Mesenchymal stem cell (in vitro differentiated cells and primary cell): ENCODE measurements around the gene CPNE7.

Source experiments
- DNase-seq: peaks from one replicate; pipeline ENCODE4 v3.0.0-alpha.2; 2013
- H2AFZ ChIP-seq: one replicate; pipeline ENCODE4 v1.6.1; 2013; ENCODE audit warnings: low read depth, mild to moderate bottlenecking, control low read depth, inconsistent platforms, low read length, moderate library complexity
- H2AK5ac ChIP-seq: 2 replicates; pipeline ENCODE4 v1.6.1; 2013; ENCODE audit warnings: low read length, moderate library complexity, mild to moderate bottlenecking, inconsistent platforms; ENCODE audit not compliant: severe bottlenecking
- H2BK120ac ChIP-seq: one replicate; pipeline ENCODE4 v1.6.1; 2013; ENCODE audit warnings: low read depth, mild to moderate bottlenecking, inconsistent platforms, low read length, moderate library complexity
- H2BK12ac ChIP-seq, 2 experiments: one replicate each; pipeline ENCODE4 v1.6.1; 2013; ENCODE audit warnings: inconsistent platforms in 2 of 2, low read length in 2 of 2, mild to moderate bottlenecking in 2 of 2, moderate library complexity in 2 of 2, control low read depth in 1 of 2
- H2BK15ac ChIP-seq: one replicate; pipeline ENCODE4 v1.6.1; 2013; ENCODE audit warnings: mild to moderate bottlenecking, low read depth, inconsistent platforms; ENCODE audit not compliant: poor library complexity, severe bottlenecking
- H2BK5ac ChIP-seq: 2 replicates; pipeline ENCODE4 v1.6.1; 2013; ENCODE audit warnings: low read depth, mild to moderate bottlenecking, low read length, control low read depth, inconsistent platforms; ENCODE audit not compliant: poor library complexity, severe bottlenecking
- H3K14ac ChIP-seq, 2 experiments: one replicate each; pipeline ENCODE4 v1.6.1; 2013; ENCODE audit warnings: inconsistent platforms in 2 of 2, low read length in 2 of 2, control low read depth in 1 of 2, mild to moderate bottlenecking in 1 of 2, moderate library complexity in 1 of 2
- H3K18ac ChIP-seq, 2 experiments: one replicate each; pipeline ENCODE4 v1.6.1; 2013; ENCODE audit warnings: inconsistent platforms in 2 of 2, low read length in 2 of 2, control low read depth in 1 of 2, low read depth in 1 of 2, mild to moderate bottlenecking in 1 of 2
- H3K23ac ChIP-seq, 2 experiments: one replicate each; pipeline ENCODE4 v1.6.1; 2013; ENCODE audit warnings: inconsistent platforms in 2 of 2, low read length in 2 of 2, mild to moderate bottlenecking in 2 of 2, moderate library complexity in 2 of 2, control low read depth in 1 of 2
- H3K27ac ChIP-seq: 2 replicates; pipeline ENCODE4 v1.5.1; 2013; ENCODE audit warnings: mild to moderate bottlenecking, moderate library complexity, low read length, control low read depth, inconsistent platforms; ENCODE audit not compliant: poor library complexity, severe bottlenecking
- H3K27me3 ChIP-seq, 2 experiments: 2 replicates each; pipeline versions ENCODE4 v1.6.1 to v1.7.0; 2013; ENCODE audit warnings: low read length in 2 of 2, mild to moderate bottlenecking in 2 of 2, moderate library complexity in 2 of 2, control low read depth in 1 of 2, inconsistent platforms in 1 of 2; ENCODE audit not compliant: control insufficient read depth in 1 of 2, insufficient read depth in 1 of 2
- H3K36me3 ChIP-seq, 2 experiments: 2 replicates each; pipeline versions ENCODE4 v1.6.1 to v1.7.0; 2013; ENCODE audit warnings: low read length in 2 of 2, control low read depth in 1 of 2, inconsistent platforms in 1 of 2, low read depth in 1 of 2, mild to moderate bottlenecking in 1 of 2; ENCODE audit not compliant: insufficient read depth in 2 of 2, control insufficient read depth in 1 of 2
- H3K4ac ChIP-seq, 2 experiments: one replicate each; pipeline ENCODE4 v1.6.1; 2013; ENCODE audit warnings: inconsistent platforms in 2 of 2, low read length in 2 of 2, mild to moderate bottlenecking in 2 of 2, moderate library complexity in 2 of 2, control low read depth in 1 of 2, low read depth in 1 of 2
- H3K4me1 ChIP-seq: 2 replicates; pipeline ENCODE4 v1.6.1; 2013; ENCODE audit warnings: low read depth, low read length, control low read depth; ENCODE audit not compliant: control insufficient read depth, insufficient read depth
- H3K4me2 ChIP-seq: 2 replicates; pipeline ENCODE4 v1.6.1; 2013; ENCODE audit warnings: low read length, mild to moderate bottlenecking, inconsistent platforms; ENCODE audit not compliant: poor library complexity, severe bottlenecking
- H3K4me3 ChIP-seq, 2 experiments: 2 replicates each; pipeline versions ENCODE4 v1.5.1 to v1.7.0; 2013; ENCODE audit warnings: low read length in 2 of 2, mild to moderate bottlenecking in 2 of 2, control low read depth in 1 of 2, low read depth in 1 of 2; ENCODE audit not compliant: insufficient read depth in 1 of 2
- H3K79me1 ChIP-seq: replicated peaks from 2 replicates; pipeline ENCODE4 v1.6.1; 2013; ENCODE audit warnings: mild to moderate bottlenecking, control low read depth, low read length, inconsistent platforms; ENCODE audit not compliant: poor library complexity, severe bottlenecking
- H3K9ac ChIP-seq: 2 replicates; pipeline ENCODE4 v1.7.0; 2013; ENCODE audit warnings: mild to moderate bottlenecking, low read length, moderate library complexity
- H3K9me3 ChIP-seq: 2 replicates; pipeline ENCODE4 v1.7.0; 2013; ENCODE audit warnings: mild to moderate bottlenecking, low read length; ENCODE audit not compliant: control insufficient read depth
- H4K8ac ChIP-seq: one replicate; pipeline ENCODE4 v1.6.1; 2013; ENCODE audit warnings: inconsistent platforms, mild to moderate bottlenecking, low read length, moderate library complexity
- H4K91ac ChIP-seq: one replicate; pipeline ENCODE4 v1.6.1; 2013; ENCODE audit warnings: mild to moderate bottlenecking, low read length, inconsistent platforms
- WGBS: methylation state at CpG from one replicate; pipeline ENCODE4 v1.1.7; 2013; ENCODE audit warnings: mixed read lengths; 5-methylcytosine and 5-hydroxymethylcytosine counted together

Gene CPNE7

DNA sequence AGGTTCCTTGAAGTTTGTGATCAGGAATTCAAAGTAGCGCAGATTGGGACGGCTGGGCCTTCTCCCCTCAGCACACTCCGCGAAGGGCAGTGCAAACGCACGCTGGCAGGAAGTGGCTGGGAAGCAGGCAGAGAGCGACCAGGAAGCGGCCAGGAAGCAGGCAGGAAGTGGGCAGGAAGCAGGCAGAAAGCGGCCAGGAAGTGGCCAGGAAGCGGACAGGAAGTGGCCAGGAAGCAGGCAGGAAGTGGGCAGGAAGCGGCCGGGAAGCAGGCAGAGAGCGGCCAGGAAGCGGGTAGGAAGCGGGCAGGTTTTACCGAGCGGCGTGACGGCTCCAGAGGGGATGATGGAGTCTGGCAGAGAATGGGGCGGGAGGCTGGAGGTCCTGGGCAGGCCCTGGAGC, 41.1 kb downstream of the CPNE7 start:
- Histone ChIP-seq H3K4me2 (no peak overlapping the region), H3K23ac (no peak overlapping the region), H3K9me3 (no peaks in the 10 kb centered on the region), H3K4me3 (no peak overlapping the region), H2BK5ac (no peak overlapping the region), H4K91ac (no peak overlapping the region), H3K36me3 (no peaks in the 10 kb centered on the region), H3K27ac (no peak overlapping the region), H3K18ac (no peak overlapping the region), H2BK12ac (no peak overlapping the region), H2BK120ac (no peak overlapping the region), H2AK5ac (no peak overlapping the region), H3K4me1 (peaks cover 22% of the 10 kb centered on the region), H3K9ac (no peak overlapping the region), H3K79me1 (no peaks in the 10 kb centered on the region), H3K27me3 (peaks cover 16 to 65% of the 10 kb centered on the region in 2 experiments), H4K8ac (no peak overlapping the region), H2AFZ (no peak overlapping the region), H3K4ac (peak overlapping the region in 1 of 2 experiments; percentile 20), H3K14ac (no peak overlapping the region), H2BK15ac (no peak overlapping the region)
- WGBS: 89% methylated on average over 20 of the region's 20 CpGs
- no peak for DNase-seq

DNA sequence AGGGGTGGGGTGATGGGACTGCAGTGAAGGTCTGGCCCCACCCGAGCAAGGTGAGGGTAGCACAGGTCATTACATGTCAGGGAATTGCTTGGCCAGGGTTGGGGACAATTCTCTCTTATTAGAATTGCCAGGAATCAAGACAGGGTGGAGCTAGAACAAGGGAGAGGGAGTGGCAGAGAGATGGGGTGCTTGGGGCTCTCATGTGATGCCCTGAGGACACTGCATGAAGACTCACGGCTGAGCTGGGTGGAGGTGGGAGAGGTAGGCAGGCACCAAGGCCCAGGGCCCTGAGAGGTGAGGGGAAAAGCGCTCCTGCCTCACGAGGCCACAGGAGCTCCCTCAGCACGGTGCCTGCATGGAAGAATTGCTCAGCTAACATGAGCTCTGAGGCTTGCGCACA, 41.5 kb downstream of the CPNE7 start:
- H3K4me1 ChIP-seq: peaks cover 26% of the 10 kb centered on the region
- H4K8ac ChIP-seq: no peak overlapping the region
- H3K27ac ChIP-seq: no peak overlapping the region
- H3K4me2 ChIP-seq: no peak overlapping the region
- no peak overlapping the region for H2AK5ac ChIP-seq
- H3K4ac ChIP-seq: no peak overlapping the region
- H2BK120ac ChIP-seq: no peak overlapping the region
- H2BK15ac ChIP-seq: no peak overlapping the region
- H3K9ac ChIP-seq: no peak overlapping the region
- no peaks in the 10 kb centered on the region for H3K79me1 ChIP-seq
- DNase-seq: no peak
- no peaks in the 10 kb centered on the region for H3K9me3 ChIP-seq
- no peak overlapping the region for H3K18ac ChIP-seq
- peaks cover 20 to 69% of the 10 kb centered on the region in 2 experiments for H3K27me3 ChIP-seq
- no peak overlapping the region for H2BK12ac ChIP-seq
- no peak overlapping the region for H3K23ac ChIP-seq
- H2AFZ ChIP-seq: no peak overlapping the region
- no peaks in the 10 kb centered on the region for H3K36me3 ChIP-seq
- no peak overlapping the region for H3K4me3 ChIP-seq
- H4K91ac ChIP-seq: no peak overlapping the region
- H2BK5ac ChIP-seq: no peak overlapping the region
- WGBS: 74% methylated on average over 6 of the region's 6 CpGs
- no peak overlapping the region for H3K14ac ChIP-seq

DNA sequence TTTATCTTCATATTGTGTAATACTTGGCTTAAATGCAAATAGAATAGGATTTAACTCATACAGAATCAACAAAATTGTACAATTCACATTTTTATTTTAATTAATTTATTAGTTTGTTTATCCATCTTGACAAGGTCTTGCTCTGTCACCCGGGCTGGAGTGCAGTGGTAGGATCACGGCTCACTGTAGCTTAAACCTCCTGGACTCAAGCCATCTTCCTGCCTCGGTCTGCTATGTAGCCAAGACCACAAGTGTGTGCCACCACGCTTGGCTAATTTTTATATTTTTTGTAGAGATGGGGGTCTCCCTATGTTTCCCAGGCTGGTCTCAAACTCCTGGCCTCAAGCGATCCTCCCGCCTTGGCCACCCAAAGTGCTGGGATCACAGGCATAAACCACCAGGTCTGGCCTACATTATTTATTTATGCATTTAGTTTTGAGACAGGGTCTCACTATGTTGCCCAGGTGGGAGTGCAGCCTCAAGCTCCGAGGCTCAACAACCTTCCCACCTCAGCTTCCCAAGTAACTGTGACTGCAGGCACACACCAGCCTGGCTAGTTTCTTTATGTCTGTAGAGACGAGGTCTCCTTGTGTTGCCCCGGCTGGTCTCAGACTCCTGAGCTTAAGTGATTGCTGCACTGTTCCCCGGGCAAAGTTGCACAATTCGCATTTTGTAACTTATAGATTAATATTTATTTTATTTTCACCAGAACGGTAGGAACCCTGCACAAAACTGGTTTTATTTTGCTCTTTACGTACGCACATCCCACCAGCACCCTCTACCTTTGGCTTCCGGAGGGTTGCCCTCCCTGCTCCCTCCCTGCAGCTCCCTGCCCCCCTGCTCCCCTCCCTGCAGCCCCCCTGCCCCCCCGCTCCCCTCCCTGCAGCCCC, 42.8 kb downstream of the CPNE7 start:
- H3K79me1 ChIP-seq: no peaks in the 10 kb centered on the region
- H3K4me3 ChIP-seq: no peak overlapping the region
- H3K27me3 ChIP-seq: peaks cover 28 to 68% of the 10 kb centered on the region in 2 experiments
- DNase-seq: no peak
- WGBS: 65% methylated on average over 14 of the region's 16 CpGs
- H2BK15ac ChIP-seq: no peak overlapping the region
- H4K8ac ChIP-seq: no peak overlapping the region
- H3K36me3 ChIP-seq: no peaks in the 10 kb centered on the region
- H2AFZ ChIP-seq: no peak overlapping the region
- no peak overlapping the region for H3K23ac ChIP-seq
- H3K4me2 ChIP-seq: no peak overlapping the region
- H3K4ac ChIP-seq: no peak overlapping the region
- H2BK120ac ChIP-seq: no peak overlapping the region
- H3K9me3 ChIP-seq: no peaks in the 10 kb centered on the region
- H2BK5ac ChIP-seq: no peak overlapping the region
- H2BK12ac ChIP-seq: no peak overlapping the region
- H3K18ac ChIP-seq: no peak overlapping the region
- no peak overlapping the region for H3K9ac ChIP-seq
- H3K4me1 ChIP-seq: peaks cover 24% of the 10 kb centered on the region
- H2AK5ac ChIP-seq: no peak overlapping the region
- H3K27ac ChIP-seq: no peak overlapping the region
- no peak overlapping the region for H4K91ac ChIP-seq
- H3K14ac ChIP-seq: no peak overlapping the region

DNA sequence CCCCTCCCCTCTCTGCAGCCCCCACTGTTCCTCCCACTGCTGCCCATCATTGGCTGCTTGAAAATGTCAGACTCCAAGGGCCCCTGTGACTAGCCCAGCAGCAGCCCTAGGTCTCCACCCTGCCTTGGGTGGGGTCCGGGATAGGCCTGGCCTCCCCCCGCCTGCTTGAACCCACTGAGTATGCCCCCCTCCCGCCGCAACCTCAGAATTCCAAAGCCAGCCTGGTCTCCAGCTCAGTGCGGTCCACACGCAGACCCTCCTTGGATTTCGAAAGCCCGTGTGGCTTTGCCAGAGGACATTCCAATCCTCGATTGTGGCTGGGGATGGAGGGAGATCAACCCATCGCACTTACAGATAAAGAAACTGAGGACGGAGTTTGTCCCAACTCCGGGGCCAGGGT, 44.3 kb downstream of the CPNE7 start:
- H4K8ac ChIP-seq: no peak overlapping the region
- no peak overlapping the region for H3K18ac ChIP-seq
- no peak overlapping the region for H2AK5ac ChIP-seq
- H3K23ac ChIP-seq: no peak overlapping the region
- peaks cover 43 to 75% of the 10 kb centered on the region in 2 experiments for H3K27me3 ChIP-seq
- H3K36me3 ChIP-seq: no peaks in the 10 kb centered on the region
- no peak overlapping the region for H3K27ac ChIP-seq
- H2BK5ac ChIP-seq: no peak overlapping the region
- H2BK12ac ChIP-seq: no peak overlapping the region
- no peak overlapping the region for H3K4me3 ChIP-seq
- no peak overlapping the region for H3K4me2 ChIP-seq
- no peak overlapping the region for H3K4ac ChIP-seq
- no peak overlapping the region for H4K91ac ChIP-seq
- no peak overlapping the region for H3K14ac ChIP-seq
- H3K79me1 ChIP-seq: no peaks in the 10 kb centered on the region
- no peak overlapping the region for H2AFZ ChIP-seq
- no peak for DNase-seq
- WGBS: 48% methylated on average over 12 of the region's 12 CpGs
- H2BK120ac ChIP-seq: no peak overlapping the region
- H3K9me3 ChIP-seq: no peaks in the 10 kb centered on the region
- no peak overlapping the region for H3K9ac ChIP-seq
- H2BK15ac ChIP-seq: no peak overlapping the region
- peaks cover 27% of the 10 kb centered on the region for H3K4me1 ChIP-seq
